Fibroblast of peridontal ligament (primary cell): ENCODE data around the gene NDUFB10.

Experiments used
- DNase-seq: peaks from one replicate; pipeline ENCODE4 v3.0.0-alpha.2; 2010; ENCODE audit errors: extremely low read depth

The NDUFB10 gene

GRCh38 chr16:2002406-2003230 is 43.3 kb downstream of the NDUFB10 start:
- DNase-seq, result no peak

GRCh38 chr16:2003231-2003826 is 44.0 kb downstream of the NDUFB10 start:
- no peak for DNase-seq

- DNase-seq, result peak; percentile 69
Measured at GRCh38 chr16:2003827-2004641, 44.7 kb downstream of the NDUFB10 start.

GRCh38 chr16:2004795-2005517 is 45.6 kb downstream of the NDUFB10 start:
- no peak for DNase-seq

GRCh38 chr16:2005646-2006045 is 46.3 kb downstream of the NDUFB10 start:
- DNase-seq, result no peak

GRCh38 chr16:2006317-2006716 is 47.0 kb downstream of the NDUFB10 start:
- DNase-seq, result no peak

- DNase-seq, result no peak
Measured at GRCh38 chr16:2007081-2007836, 47.9 kb downstream of the NDUFB10 start.

GRCh38 chr16:2008009-2008526 is 48.7 kb downstream of the NDUFB10 start:
- DNase-seq, result peak; percentile 78

- peak; percentile 60 for DNase-seq
Measured at GRCh38 chr16:2008631-2009163, 49.4 kb downstream of the NDUFB10 start.

- no peak for DNase-seq
Measured at GRCh38 chr16:2009164-2009711, 49.9 kb downstream of the NDUFB10 start.

GRCh38 chr16:2009791-2010510 is 50.6 kb downstream of the NDUFB10 start, which contains the start of gene ZNF598:
ZNF598 (minus strand) TSS chr16:2009821.
- peak; percentile 76 for DNase-seq
